H1 (cell line): ENCODE data around the gene LDLRAP1. TPM values are rescaled to one million over a fixed set of nuclear protein-coding genes. Genes with fewer than 3 reads are reported as not detected.

ENCODE experiments used
- CTCF ChIA-PET: fragments of 300-600 bp; sonication (Branson Sonifier 250); formaldehyde crosslinking; loops from one replicate; lab custom pipeline; 2021; ENCODE audit not compliant: partially characterized antibody; lab: Charles Lee
- POLR2A ChIA-PET: fragments of 300-600 bp; sonication (Branson Sonifier 250); formaldehyde crosslinking; loops from one replicate; lab custom pipeline; 2021; ENCODE audit warnings: inconsistent platforms; ENCODE audit not compliant: partially characterized antibody; lab: Charles Lee
- DNase-seq, 2 experiments: peaks; one replicate each; pipeline versions ENCODE4 v3.0.0 to v3.0.0-alpha.2; 2010 to 2022; ENCODE audit warnings: low spot score in 2 of 2, low read depth in 1 of 2, mixed read lengths in 1 of 2
- FAIRE-seq: peaks from 2 replicates; lab custom pipeline; 2011; peaks lifted over from hg19 to GRCh38; lab: Jason Lieb, UNC
- H2AFZ ChIP-seq: 2 replicates; pipeline ENCODE4 v1.8.1; 2012; ENCODE audit warnings: low read length, inconsistent platforms
- H2AK5ac ChIP-seq: 2 replicates; pipeline ENCODE4 v1.6.1; 2013; ENCODE audit warnings: low read depth, low read length
- H2BK120ac ChIP-seq: replicated peaks from 2 replicates; pipeline ENCODE3; 2013; ENCODE audit warnings: low read depth, low read length, inconsistent platforms
- H2BK12ac ChIP-seq: 2 replicates; pipeline ENCODE4 v1.6.1; 2013; ENCODE audit warnings: low read depth, low read length
- H2BK15ac ChIP-seq: 2 replicates; pipeline ENCODE4 v1.6.1; 2013; ENCODE audit warnings: low read length
- H2BK20ac ChIP-seq: 2 replicates; pipeline ENCODE4 v1.6.1; 2013; ENCODE audit warnings: low read length
- H2BK5ac ChIP-seq: 2 replicates; pipeline ENCODE4 v1.6.1; 2013; ENCODE audit warnings: low read depth, low read length
- H3K14ac ChIP-seq: 2 replicates; pipeline ENCODE4 v1.6.1; 2013; ENCODE audit warnings: inconsistent platforms; ENCODE audit not compliant: insufficient read length
- H3K18ac ChIP-seq: 2 replicates; pipeline ENCODE4 v1.6.1; 2013; ENCODE audit warnings: low read length; ENCODE audit errors: extremely low read depth
- H3K23ac ChIP-seq: 2 replicates; pipeline ENCODE4 v1.6.1; 2013; ENCODE audit warnings: inconsistent platforms; ENCODE audit not compliant: insufficient read length
- H3K23me2 ChIP-seq: 2 replicates; pipeline ENCODE4 v1.6.1; 2013; ENCODE audit warnings: low read depth, low read length
- H3K27ac ChIP-seq: 2 replicates; pipeline ENCODE4 v1.6.1; 2011; ENCODE audit warnings: low read depth, low read length, inconsistent platforms
- H3K27me3 ChIP-seq, 4 experiments: replicated peaks in 1 of 4; 1 replicate in 1 of 4; 2 replicates in 3 of 4; pipeline versions ENCODE4 v1.6.1 to v1.8.1; 2011 to 2013; ENCODE audit warnings: low read length in 3 of 4, mild to moderate bottlenecking in 3 of 4, inconsistent platforms in 2 of 4, mixed read lengths in 2 of 4, moderate library complexity in 1 of 4; ENCODE audit not compliant: control insufficient read depth in 3 of 4, insufficient read depth in 3 of 4; ENCODE audit errors: extremely low read depth in 1 of 4
- H3K36me3 ChIP-seq, 4 experiments: 2 replicates each; pipeline versions ENCODE4 v1.6.1 to v1.8.1; 2011 to 2013; ENCODE audit warnings: mild to moderate bottlenecking in 4 of 4, low read length in 3 of 4, moderate library complexity in 2 of 4, control low read depth in 1 of 4, inconsistent platforms in 1 of 4; ENCODE audit not compliant: insufficient read depth in 4 of 4, control insufficient read depth in 2 of 4
- H3K4ac ChIP-seq: replicated peaks from 2 replicates; pipeline ENCODE3; 2013; ENCODE audit warnings: low read length, low read depth, mixed read lengths, inconsistent platforms; ENCODE audit not compliant: insufficient read length
- H3K4me1 ChIP-seq, 4 experiments: replicated peaks in 1 of 4; 1 replicate in 1 of 4; 2 replicates in 3 of 4; pipeline versions ENCODE4 v1.6.1 to v1.8.1; 2011 to 2013; ENCODE audit warnings: low read length in 3 of 4, inconsistent platforms in 2 of 4, mixed read lengths in 1 of 4; ENCODE audit not compliant: insufficient read depth in 4 of 4, control insufficient read depth in 3 of 4
- H3K4me2 ChIP-seq, 2 experiments: 2 replicates each; pipeline versions ENCODE4 v1.6.1 to v1.8.1; 2011 to 2013; ENCODE audit warnings: low read depth in 2 of 2, low read length in 2 of 2, control low read depth in 1 of 2, inconsistent platforms in 1 of 2, mild to moderate bottlenecking in 1 of 2; ENCODE audit not compliant: insufficient read depth in 1 of 2
- H3K4me3 ChIP-seq, 4 experiments: fragments of 200-600, 300-600 bp in 1 of 4; sonication (generic), shearing (Covaris generic), sonication (Bioruptor Twin) in 1 of 4; 2 replicates each; pipeline versions ENCODE4 v1.5.1 to v1.8.1; 2011 to 2016; ENCODE audit warnings: low read length in 4 of 4, low read depth in 3 of 4, control low read depth in 2 of 4, inconsistent platforms in 2 of 4, mild to moderate bottlenecking in 2 of 4, mixed read lengths in 1 of 4, moderate library complexity in 1 of 4; ENCODE audit not compliant: insufficient read depth in 2 of 4; ENCODE audit errors: extremely low read depth in 1 of 4
- H3K56ac ChIP-seq: replicated peaks from 2 replicates; pipeline ENCODE3; 2013; ENCODE audit warnings: low read depth, mild to moderate bottlenecking, mixed read lengths, low read length, inconsistent platforms; ENCODE audit not compliant: insufficient read length
- H3K79me1 ChIP-seq: 2 replicates; pipeline ENCODE4 v1.6.1; 2013; ENCODE audit warnings: low read depth, low read length, control low read depth
- H3K79me2 ChIP-seq, 2 experiments: 2 replicates each; pipeline versions ENCODE4 v1.6.1 to v1.8.1; 2012 to 2013; ENCODE audit warnings: low read length in 2 of 2, mild to moderate bottlenecking in 2 of 2, inconsistent platforms in 1 of 2; ENCODE audit not compliant: insufficient read depth in 2 of 2, control insufficient read depth in 1 of 2
- H3K9ac ChIP-seq, 4 experiments: replicated peaks in 1 of 4; 1 replicate in 1 of 4; 2 replicates in 3 of 4; pipeline versions ENCODE4 v1.6.1 to v1.8.1; 2011 to 2013; ENCODE audit warnings: low read depth in 3 of 4, low read length in 3 of 4, control low read depth in 2 of 4, mild to moderate bottlenecking in 2 of 4, moderate library complexity in 2 of 4, inconsistent platforms in 1 of 4; ENCODE audit errors: extremely low read depth in 1 of 4
- H3K9me3 ChIP-seq, 2 experiments: 2 replicates each; pipeline versions ENCODE4 v1.6.1 to v1.8.1; 2012 to 2013; ENCODE audit warnings: mild to moderate bottlenecking in 2 of 2, moderate library complexity in 2 of 2, control low read depth in 1 of 2, inconsistent platforms in 1 of 2, low read depth in 1 of 2, low read length in 1 of 2, mixed read lengths in 1 of 2; ENCODE audit not compliant: insufficient read depth in 2 of 2
- H4K20me1 ChIP-seq, 2 experiments: replicated peaks in 1 of 2; 2 replicates each; pipeline versions ENCODE3 to v1.8.1; 2011 to 2013; ENCODE audit warnings: inconsistent platforms in 2 of 2, low read length in 2 of 2, mild to moderate bottlenecking in 1 of 2; ENCODE audit not compliant: insufficient read depth in 2 of 2, control insufficient read depth in 1 of 2
- H4K5ac ChIP-seq: 2 replicates; pipeline ENCODE4 v1.6.1; 2013; ENCODE audit warnings: low read length, low read depth, mixed read lengths, inconsistent platforms; ENCODE audit not compliant: insufficient read length
- H4K8ac ChIP-seq: 2 replicates; pipeline ENCODE4 v1.8.0; 2013; ENCODE audit warnings: mild to moderate bottlenecking, moderate library complexity, low read length, inconsistent platforms; ENCODE audit not compliant: insufficient read depth; ENCODE audit errors: extremely low read depth
- H4K91ac ChIP-seq: replicated peaks from 2 replicates; pipeline ENCODE3; 2013; ENCODE audit warnings: low read length, mixed read lengths, inconsistent platforms; ENCODE audit not compliant: insufficient read length
- EGR1 ChIP-seq: IDR thresholded peaks from 2 replicates; pipeline ENCODE4 v1.6.1; 2011; ENCODE audit warnings: low read depth, low read length, borderline replicate concordance
- HDAC2 ChIP-seq, 2 experiments: fragments of 300-600 bp in 1 of 2; sonication (generic) in 1 of 2; IDR thresholded peaks; 2 replicates each; pipeline ENCODE4 v1.6.1; 2011 to 2012; ENCODE audit warnings: low read depth in 2 of 2, low read length in 2 of 2, mild to moderate bottlenecking in 2 of 2, moderate library complexity in 2 of 2, borderline replicate concordance in 1 of 2, inconsistent platforms in 1 of 2
- KDM1A ChIP-seq: fragments of 200-600, 300-600 bp; sonication (generic); IDR thresholded peaks from 2 replicates; pipeline ENCODE4 v1.7.1; 2016; ENCODE audit warnings: mild to moderate bottlenecking, low read length, borderline replicate concordance
- RXRA ChIP-seq: IDR thresholded peaks from 2 replicates; pipeline ENCODE4 v1.6.1; 2011; ENCODE audit warnings: low read depth, mild to moderate bottlenecking, low read length, moderate library complexity; ENCODE audit not compliant: insufficient read depth
- SP1 ChIP-seq: IDR thresholded peaks from 2 replicates; pipeline ENCODE4 v1.6.1; 2011; ENCODE audit warnings: low read depth, low read length
- WGBS, 2 experiments: shearing (Covaris generic) in 1 of 2; methylation state at CpG; one replicate each; pipeline versions ENCODE4 v1.1.6 to v1.1.7; 2013 to 2015; ENCODE audit warnings: low lambda C conversion rate in 2 of 2, mixed read lengths in 2 of 2, inconsistent platforms in 1 of 2, low coverage in 1 of 2, missing lambda C conversion rate in 1 of 2; ENCODE audit not compliant: insufficient replicate concordance in 2 of 2, insufficient coverage in 1 of 2, insufficient read length in 1 of 2; ENCODE audit errors: extremely low coverage in 1 of 2, missing lambda C conversion rate in 1 of 2; 5-methylcytosine and 5-hydroxymethylcytosine counted together
- polyA plus RNA-seq, 7 experiments: library from polyadenylated mRNA; depleted of rRNA in 3 of 7; stranded (reverse) in 5 of 7; unstranded in 2 of 7; fragments of >200 nt in 5 of 7; fragments of 200-250 nt in 2 of 7; gene quantifications; 1 replicate in 5 of 7; 2 replicates in 1 of 7; 4 replicates in 1 of 7; pipeline versions ENCODE4 v1.2.1 to v1.2.3, GENCODE V29; 2011 to 2013; ENCODE audit warnings: missing spikeins in 2 of 7, mixed read lengths in 2 of 7
- total RNA-seq: library from RNA; stranded (reverse); fragmentation: NEBNext Ultra II Directional; extraction: Animal tissue kit (Norgen Biotek cat#: 25700); gene quantifications from 2 replicates; pipeline ENCODE4 v1.2.1, GENCODE V29; 2021

LDLRAP1 gene
- total and polyA plus RNA-seq, 2 of the 8 experiments (the other 6 are each of a cell fraction or from before 2014, with no cell fraction given), result 12.8 to 13.2 TPM

GRCh38 chr1:25543005-25543424 lies 391 bp upstream of the LDLRAP1 start:
- H3K4me3 ChIP-seq, result peak overlapping the region in 2 of 4 experiments; percentile 63 to 79; a peak in 4 of 8 replicates
- ChIA-PET POLR2A (interaction anchor here (1.3 kb wide), 1 partner anchor 29 kb away, joined by 4 read pairs; no protein-coding TSS in a partner anchor), CTCF (interaction anchor here (0.8 to 2.4 kb wide), 5 partner anchors 11 to 30 kb away, joined by 3 to 11 read pairs (median 4); no protein-coding TSS in a partner anchor)
- H3K23ac ChIP-seq, result no peak overlapping the region
- H2BK20ac ChIP-seq, result no peak overlapping the region
- 57% methylated on average over 4 of the region's 7 CpGs; no CpG with 5 or more reads in 1 of the 2 experiments for WGBS, 2 experiments
- no peak overlapping the region for H3K14ac ChIP-seq
- H2BK15ac ChIP-seq, result no peak overlapping the region
- H3K27me3 ChIP-seq, result peaks cover 0 to 5% (median 3%) of the 10 kb centered on the region in 4 experiments; a peak in 5 of 7 replicates
- no peaks in the 10 kb centered on the region for H3K79me2 ChIP-seq
- H3K4me2 ChIP-seq, result peak overlapping the region in 1 of 2 experiments; percentile 44; a peak in 3 of 4 replicates
- H3K4me1 ChIP-seq, result peaks cover 0 to 9% (median 5%) of the 10 kb centered on the region in 4 experiments; a peak in 4 of 7 replicates
- TF ChIP-seq EGR1 (peak; percentile 82; the same call in 1 of the 2 replicates), HDAC2 (IDR thresholded peaks at IDR 0.05; ENCODE audit: borderline replicate concordance in 1 of 2, low read depth in 2 of 2, low read length in 2 of 2) (peak in 1 of 2 experiments; percentile 97; a peak in 1 of 4 replicates), RXRA (no peak), KDM1A (peak; percentile 98), SP1 (no peak)
- no peak overlapping the region for H3K4ac ChIP-seq
- no peak overlapping the region for H3K18ac ChIP-seq
- H2BK5ac ChIP-seq, result no peak overlapping the region
- FAIRE-seq, result no peak
- no peak overlapping the region for H4K91ac ChIP-seq
- H2BK12ac ChIP-seq, result no peak overlapping the region
- H3K9ac ChIP-seq, result peak overlapping the region in 1 of 4 experiments; percentile 23; a peak in 1 of 7 replicates
- H3K27ac ChIP-seq, result no peak overlapping the region
- no peak overlapping the region for H4K8ac ChIP-seq
- no peak overlapping the region for H2BK120ac ChIP-seq
- H3K56ac ChIP-seq, result no peak overlapping the region
- H3K79me1 ChIP-seq, result no peaks in the 10 kb centered on the region; the same call in 1 of the 2 replicates
- no peaks in the 10 kb centered on the region for H3K36me3 ChIP-seq
- no peaks in the 10 kb centered on the region for H3K9me3 ChIP-seq
- H3K23me2 ChIP-seq, result peaks cover 5% of the 10 kb centered on the region; the same call in 1 of the 2 replicates
- peaks cover 2 to 6% of the 10 kb centered on the region in 2 experiments for H4K20me1 ChIP-seq
- H2AFZ ChIP-seq, result 0 out of 2 replicates have a peak overlapping the region, but pooled peaks have one; percentile 29
- H4K5ac ChIP-seq, result no peak overlapping the region
- H2AK5ac ChIP-seq, result no peak overlapping the region
- no peak for DNase-seq
